Aorta (tissue), 5 donors: ENCODE measurements around the gene NKX2-1. TPM values are rescaled to one million over a fixed set of nuclear protein-coding genes. Genes with fewer than 3 reads are reported as not detected.
"Not testable (repeated sequence)": the region's sequence is repeated elsewhere in the genome, so short reads cannot be mapped to it uniquely, and the experiment has no call there.

Experiments
- ATAC-seq: fragments of 200-7000 bp; cut with Tn5 transposase; one replicate; pipeline ENCODE4 v1.9.1; 2022; ENCODE audit warnings: moderate library complexity; ENCODE audit not compliant: low FRiP score
- DNase-seq, 2 donors: peaks; one replicate each; pipeline ENCODE4 v3.0.0-alpha.2; 2020
- H3K27ac ChIP-seq, 2 donors: one replicate each; pipeline ENCODE4 v1.5.1; 2013; ENCODE audit warnings: low read length in 2 of 2, mild to moderate bottlenecking in 2 of 2, moderate library complexity in 2 of 2, control low read depth in 1 of 2, inconsistent platforms in 1 of 2, low read depth in 1 of 2
- H3K27me3 ChIP-seq, 2 donors: one replicate each; pipeline ENCODE4 v1.6.1; 2013; ENCODE audit warnings: control low read depth in 1 of 2, low read length in 1 of 2, mild to moderate bottlenecking in 1 of 2, moderate library complexity in 1 of 2; ENCODE audit not compliant: insufficient read depth in 2 of 2, control insufficient read depth in 1 of 2
- H3K36me3 ChIP-seq, 2 donors: one replicate each; pipeline ENCODE4 v1.6.1; 2013; ENCODE audit warnings: control low read depth in 1 of 2, low read length in 1 of 2, mild to moderate bottlenecking in 1 of 2; ENCODE audit not compliant: insufficient read depth in 2 of 2, control insufficient read depth in 1 of 2
- H3K4me1 ChIP-seq, 2 donors: one replicate each; pipeline ENCODE4 v1.6.1; 2013; ENCODE audit warnings: low read length in 2 of 2, control low read depth in 1 of 2, mild to moderate bottlenecking in 1 of 2, moderate library complexity in 1 of 2; ENCODE audit not compliant: insufficient read depth in 2 of 2, control insufficient read depth in 1 of 2
- H3K4me3 ChIP-seq, 2 donors: one replicate each; pipeline ENCODE4 v1.5.1; 2013; ENCODE audit warnings: low read length in 2 of 2, control low read depth in 1 of 2, mild to moderate bottlenecking in 1 of 2
- H3K9me3 ChIP-seq: one replicate; pipeline ENCODE4 v1.6.1; 2013; ENCODE audit warnings: mild to moderate bottlenecking, low read length; ENCODE audit not compliant: control insufficient read depth
- WGBS, 2 donors: extraction: QIAGEN DNeasy Blood & Tissue Kit; methylation state at CpG; one replicate each; pipeline ENCODE4 v1.1.7; 2013; 5-methylcytosine and 5-hydroxymethylcytosine counted together
- intact Hi-C, 2 donors: fragments of 100-400 bp; cut with DNase I; formaldehyde crosslinking; loops; one replicate each; pipeline versions ENCODE4 v1.14.2 to v1.15.0; 2022
- polyA plus RNA-seq, 2 donors: library from polyadenylated mRNA; stranded (reverse); fragments of 200-250 nt; gene quantifications; one replicate each; pipeline ENCODE4 v1.2.3, GENCODE V29; 2013
- total RNA-seq, 2 donors: library from RNA; stranded (reverse); fragmentation: NEBNext Ultra II Directional; extraction: Animal tissue kit (Norgen Biotek cat#: 25700); gene quantifications; one replicate each; pipeline ENCODE4 v1.2.1, GENCODE V29; 2021
- donor health status: healthy with polysubstance abuse.
- donor health status: Bipolar disorder and iron deficiency.
- donor health status: DM: no; HTN: no; CAD: no.
- donor health status: DM: no; HTN: no; CAD: no.
- donor health status: DM: yes; HTN: yes; CAD: no.

Gene NKX2-1
- total and polyA plus RNA-seq, 4 donors = 0.13 TPM; not detected in 3

GRCh38 chr14:36498938-36499337 lies 21.1 kb downstream of the NKX2-1 start:
- Histone ChIP-seq H3K4me1 (no peaks in the 10 kb centered on the region), H3K27me3 (peaks cover 0 to 3% of the 10 kb centered on the region in 2 donors), H3K9me3 (peaks cover 1% of the 10 kb centered on the region), H3K4me3 (no peak overlapping the region), H3K27ac (no peak overlapping the region), H3K36me3 (no peaks in the 10 kb centered on the region)
- DNase-seq (no peak), ATAC-seq (no peak)
- 6 to 10% methylated on average over 2 of the region's 2 CpGs for WGBS, 2 donors
- intact Hi-C loops = no loop called here

GRCh38 chr14:36496346-36496745 lies 23.7 kb downstream of the NKX2-1 start:
- H3K36me3 ChIP-seq = no peaks in the 10 kb centered on the region
- ATAC-seq (no peak), DNase-seq (no peak)
- intact Hi-C loops = no loop called here
- H3K9me3 ChIP-seq = peaks cover 1% of the 10 kb centered on the region
- H3K4me1 ChIP-seq = no peaks in the 10 kb centered on the region
- WGBS, 2 donors = 52 to 56% methylated on average over 4 of the region's 4 CpGs
- H3K4me3 ChIP-seq = no peak overlapping the region
- no peaks in the 10 kb centered on the region for H3K27me3 ChIP-seq
- no peak overlapping the region for H3K27ac ChIP-seq

- Histone ChIP-seq H3K4me3 (no peak overlapping the region), H3K27me3 (no peaks in the 10 kb centered on the region), H3K4me1 (no peaks in the 10 kb centered on the region), H3K9me3 (peaks cover 1% of the 10 kb centered on the region), H3K27ac (no peak overlapping the region), H3K36me3 (no peaks in the 10 kb centered on the region)
- WGBS, 2 donors = 9 to 14% methylated on average over 3 of the region's 3 CpGs
- intact Hi-C loops = no loop called here
- ATAC-seq = no peak
- DNase-seq = no peak
These were observed 24.4 kb downstream of the NKX2-1 start for GRCh38 chr14:36495666-36496065.

GRCh38 chr14:36493761-36494160 lies 26.3 kb downstream of the NKX2-1 start:
- peaks cover 0 to 4% of the 10 kb centered on the region in 2 donors for H3K27me3 ChIP-seq
- ATAC-seq (no peak), DNase-seq (no peak)
- no peaks in the 10 kb centered on the region for H3K9me3 ChIP-seq
- no peak overlapping the region for H3K4me3 ChIP-seq
- intact Hi-C loops = no loop called here
- H3K27ac ChIP-seq = no peak overlapping the region
- no peaks in the 10 kb centered on the region for H3K4me1 ChIP-seq
- H3K36me3 ChIP-seq = no peaks in the 10 kb centered on the region
- 17 to 24% methylated on average over 3 of the region's 3 CpGs for WGBS, 2 donors

GRCh38 chr14:36485773-36486172 lies 34.3 kb downstream of the NKX2-1 start:
- ATAC-seq = no peak
- WGBS, 2 donors = 65 to 79% methylated on average over 2 of the region's 2 CpGs
- no peak overlapping the region for H3K4me3 ChIP-seq
- H3K27me3 ChIP-seq = peaks cover 0 to 4% of the 10 kb centered on the region in 2 donors
- intact Hi-C loops = no loop called here
- no peak overlapping the region for H3K27ac ChIP-seq
- H3K36me3 ChIP-seq = no peaks in the 10 kb centered on the region
- DNase-seq = no peak
- H3K9me3 ChIP-seq = no peaks in the 10 kb centered on the region
- no peaks in the 10 kb centered on the region for H3K4me1 ChIP-seq

- ATAC-seq (no peak), DNase-seq (no peak)
- intact Hi-C loops = no loop called here
- no peaks in the 10 kb centered on the region for H3K36me3 ChIP-seq
- H3K4me1 ChIP-seq = no peaks in the 10 kb centered on the region
- 74 to 84% methylated on average over 4 of the region's 4 CpGs for WGBS, 2 donors
- H3K9me3 ChIP-seq = no peaks in the 10 kb centered on the region
- no peak overlapping the region for H3K4me3 ChIP-seq
- no peak overlapping the region for H3K27ac ChIP-seq
- peaks cover 0 to 2% of the 10 kb centered on the region in 2 donors for H3K27me3 ChIP-seq
These were observed 40.7 kb downstream of the NKX2-1 start for GRCh38 chr14:36479344-36479743.

- H3K4me1 ChIP-seq = no peaks in the 10 kb centered on the region
- intact Hi-C loops = no loop called here
- peaks cover 0 to 2% of the 10 kb centered on the region in 2 donors for H3K27me3 ChIP-seq
- H3K27ac ChIP-seq = no peak overlapping the region
- H3K4me3 ChIP-seq = no peak overlapping the region
- no peaks in the 10 kb centered on the region for H3K36me3 ChIP-seq
- 0% methylated on average over 1 of the region's 1 CpG for WGBS, 2 donors
- DNase-seq = no peak
- no peaks in the 10 kb centered on the region for H3K9me3 ChIP-seq
- no peak for ATAC-seq
These were observed 41.2 kb downstream of the NKX2-1 start for GRCh38 chr14:36478782-36479181.

GRCh38 chr14:36477266-36477665 lies 42.8 kb downstream of the NKX2-1 start:
- no peaks in the 10 kb centered on the region for H3K4me1 ChIP-seq
- no peak overlapping the region for H3K27ac ChIP-seq
- no peak for ATAC-seq
- no peak overlapping the region for H3K4me3 ChIP-seq
- no peaks in the 10 kb centered on the region for H3K9me3 ChIP-seq
- intact Hi-C loops = no loop called here
- H3K36me3 ChIP-seq = no peaks in the 10 kb centered on the region
- WGBS, 2 donors = 74 to 75% methylated on average over 6 of the region's 6 CpGs
- DNase-seq = no peak
- peaks cover 0 to 2% of the 10 kb centered on the region in 2 donors for H3K27me3 ChIP-seq

- 81 to 90% methylated on average over 6 to 7 of the region's 7 CpGs for WGBS, 2 donors
- not testable (repeated sequence) for ATAC-seq, DNase-seq
These were observed 44.0 kb downstream of the NKX2-1 start for GRCh38 chr14:36476061-36476460.

More at GRCh38 chr14:36476061-36476460, 44.0 kb downstream of the NKX2-1 start:
- H3K36me3 ChIP-seq, H3K27ac ChIP-seq, H3K9me3 ChIP-seq, intact Hi-C loops, H3K4me1 ChIP-seq, H3K27me3 ChIP-seq, H3K4me3 ChIP-seq: not testable (repeated sequence)
